Hepatocyte (in vitro differentiated cells): ENCODE results near the gene PPA1. TPM values are rescaled to one million over a fixed set of nuclear protein-coding genes. Genes with fewer than 3 reads are reported as not detected.

ENCODE experiments used
- DNase-seq: peaks from one replicate; pipeline ENCODE4 v3.0.0-alpha.2; 2016; ENCODE audit warnings: low spot score
- H2AFZ ChIP-seq: fragments of 200-600 bp; sonication (generic); 2 replicates; pipeline ENCODE4 v1.6.0; 2016; ENCODE audit warnings: antibody characterized with exemption, mild to moderate bottlenecking
- H3K27ac ChIP-seq: fragments of 200-600 bp; sonication (generic); 2 replicates; pipeline ENCODE4 v1.5.1; 2016; ENCODE audit warnings: mild to moderate bottlenecking
- H3K27me3 ChIP-seq: fragments of 200-600 bp; sonication (generic); 2 replicates; pipeline ENCODE4 v1.6.1; 2016
- H3K36me3 ChIP-seq: fragments of 200-600 bp; sonication (generic); replicated peaks from 2 replicates; pipeline ENCODE4 v1.5.1; 2016; ENCODE audit warnings: low read depth; ENCODE audit not compliant: insufficient read depth
- H3K4me1 ChIP-seq: fragments of 200-600 bp; sonication (generic); 2 replicates; pipeline ENCODE4 v1.5.1; 2016; ENCODE audit warnings: mild to moderate bottlenecking, moderate library complexity; ENCODE audit not compliant: insufficient read depth
- H3K4me2 ChIP-seq: fragments of 200-600 bp; sonication (generic); 2 replicates; pipeline ENCODE4 v1.6.0; 2016
- H3K4me3 ChIP-seq: fragments of 200-600 bp; sonication (generic); 2 replicates; pipeline ENCODE4 v1.5.1; 2016; ENCODE audit warnings: mild to moderate bottlenecking
- H3K79me2 ChIP-seq: fragments of 200-600 bp; sonication (generic); 2 replicates; pipeline ENCODE4 v1.6.0; 2017; ENCODE audit warnings: mild to moderate bottlenecking
- H3K9me2 ChIP-seq: fragments of 200-600 bp; sonication (generic); replicated peaks from 2 replicates; pipeline ENCODE4 v1.6.0; 2017; ENCODE audit warnings: mild to moderate bottlenecking; ENCODE audit not compliant: insufficient read depth
- H3K9me3 ChIP-seq: fragments of 200-600 bp; sonication (generic); 2 replicates; pipeline ENCODE4 v1.5.1; 2016; ENCODE audit warnings: low read depth, mild to moderate bottlenecking
- H4K20me1 ChIP-seq: fragments of 200-600 bp; sonication (generic); 2 replicates; pipeline ENCODE4 v1.6.0; 2016; ENCODE audit warnings: mild to moderate bottlenecking; ENCODE audit not compliant: insufficient read depth, poor library complexity, severe bottlenecking
- EZH2 ChIP-seq: fragments of 200-600 bp; sonication (generic); IDR thresholded peaks from 2 replicates; pipeline ENCODE4 v1.6.1; 2016; ENCODE audit warnings: antibody characterized with exemption, mild to moderate bottlenecking, borderline replicate concordance
- EZH2phosphoT487 ChIP-seq: fragments of 200-600 bp; sonication (generic); IDR thresholded peaks from one replicate; pipeline ENCODE4 v1.6.1; 2018; ENCODE audit warnings: antibody characterized with exemption, mild to moderate bottlenecking, low read depth, moderate library complexity; ENCODE audit not compliant: unreplicated experiment, severe bottlenecking
- WGBS: methylation state at CpG from one replicate; pipeline ENCODE4 v1.1.6; 2016; ENCODE audit warnings: low lambda C conversion rate; ENCODE audit errors: missing lambda C conversion rate; 5-methylcytosine and 5-hydroxymethylcytosine counted together
- polyA plus RNA-seq: library from polyadenylated mRNA; unstranded; fragments of >200 nt; fragmentation: Nextera tagmentation; extraction: Ambion mirVana; gene quantifications from 2 replicates; pipeline ENCODE4 v1.2.1, GENCODE V29; 2016
- total RNA-seq: library from RNA; depleted of rRNA; stranded (reverse); fragments of >200 nt; gene quantifications from 2 replicates; pipeline ENCODE4 v1.2.3, GENCODE V29; 2014
- TF ChIP-seq, protein P1 (sequence below): fragments of 200-600 bp; sonication (generic); IDR thresholded peaks from 2 replicates; pipeline ENCODE4 v1.5.1; 2016; ENCODE audit warnings: antibody characterized with exemption, mild to moderate bottlenecking; ENCODE audit not compliant: poor library complexity

The PPA1 gene
- total and polyA plus RNA-seq, 2 experiments from 2014 or later = 131 to 156 TPM

DNA sequence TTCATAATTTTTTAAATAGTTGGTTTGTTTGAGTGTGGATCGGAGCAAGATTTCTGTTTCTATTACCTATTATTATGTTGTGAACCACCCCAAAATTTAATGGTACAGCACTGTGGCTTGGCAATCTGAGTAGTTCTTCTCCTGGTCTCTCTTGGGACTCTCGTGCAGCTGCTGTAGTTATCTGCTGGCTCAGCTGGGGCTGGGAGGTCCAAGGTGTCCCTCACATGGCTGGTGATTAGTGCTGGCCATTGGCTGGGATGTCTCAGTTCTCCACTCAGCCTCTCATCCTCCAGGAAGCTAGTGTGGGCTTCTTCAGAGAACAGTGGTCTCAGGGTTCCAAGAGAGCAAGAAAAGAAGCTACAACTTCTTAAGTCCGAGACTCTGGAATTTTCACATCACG, 35.1 kb upstream of the PPA1 start:
- no peaks in the 10 kb centered on the region for H4K20me1 ChIP-seq
- TF ChIP-seq, protein P1, sequence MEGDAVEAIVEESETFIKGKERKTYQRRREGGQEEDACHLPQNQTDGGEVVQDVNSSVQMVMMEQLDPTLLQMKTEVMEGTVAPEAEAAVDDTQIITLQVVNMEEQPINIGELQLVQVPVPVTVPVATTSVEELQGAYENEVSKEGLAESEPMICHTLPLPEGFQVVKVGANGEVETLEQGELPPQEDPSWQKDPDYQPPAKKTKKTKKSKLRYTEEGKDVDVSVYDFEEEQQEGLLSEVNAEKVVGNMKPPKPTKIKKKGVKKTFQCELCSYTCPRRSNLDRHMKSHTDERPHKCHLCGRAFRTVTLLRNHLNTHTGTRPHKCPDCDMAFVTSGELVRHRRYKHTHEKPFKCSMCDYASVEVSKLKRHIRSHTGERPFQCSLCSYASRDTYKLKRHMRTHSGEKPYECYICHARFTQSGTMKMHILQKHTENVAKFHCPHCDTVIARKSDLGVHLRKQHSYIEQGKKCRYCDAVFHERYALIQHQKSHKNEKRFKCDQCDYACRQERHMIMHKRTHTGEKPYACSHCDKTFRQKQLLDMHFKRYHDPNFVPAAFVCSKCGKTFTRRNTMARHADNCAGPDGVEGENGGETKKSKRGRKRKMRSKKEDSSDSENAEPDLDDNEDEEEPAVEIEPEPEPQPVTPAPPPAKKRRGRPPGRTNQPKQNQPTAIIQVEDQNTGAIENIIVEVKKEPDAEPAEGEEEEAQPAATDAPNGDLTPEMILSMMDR = no peak
- no peak for TF ChIP-seq EZH2
- TF ChIP-seq EZH2phosphoT487 = no peak
- H3K4me3 ChIP-seq = no peak overlapping the region
- H3K9me2 ChIP-seq = no peaks in the 10 kb centered on the region
- H3K27ac ChIP-seq = no peak overlapping the region
- H3K9me3 ChIP-seq = no peaks in the 10 kb centered on the region
- H3K79me2 ChIP-seq = no peaks in the 10 kb centered on the region
- 90% methylated on average over 4 of the region's 4 CpGs for WGBS
- no peak overlapping the region for H2AFZ ChIP-seq
- no peaks in the 10 kb centered on the region for H3K4me1 ChIP-seq
- no peaks in the 10 kb centered on the region for H3K27me3 ChIP-seq
- no peaks in the 10 kb centered on the region for H3K36me3 ChIP-seq
- H3K4me2 ChIP-seq = no peak overlapping the region
- no peak for DNase-seq

DNA sequence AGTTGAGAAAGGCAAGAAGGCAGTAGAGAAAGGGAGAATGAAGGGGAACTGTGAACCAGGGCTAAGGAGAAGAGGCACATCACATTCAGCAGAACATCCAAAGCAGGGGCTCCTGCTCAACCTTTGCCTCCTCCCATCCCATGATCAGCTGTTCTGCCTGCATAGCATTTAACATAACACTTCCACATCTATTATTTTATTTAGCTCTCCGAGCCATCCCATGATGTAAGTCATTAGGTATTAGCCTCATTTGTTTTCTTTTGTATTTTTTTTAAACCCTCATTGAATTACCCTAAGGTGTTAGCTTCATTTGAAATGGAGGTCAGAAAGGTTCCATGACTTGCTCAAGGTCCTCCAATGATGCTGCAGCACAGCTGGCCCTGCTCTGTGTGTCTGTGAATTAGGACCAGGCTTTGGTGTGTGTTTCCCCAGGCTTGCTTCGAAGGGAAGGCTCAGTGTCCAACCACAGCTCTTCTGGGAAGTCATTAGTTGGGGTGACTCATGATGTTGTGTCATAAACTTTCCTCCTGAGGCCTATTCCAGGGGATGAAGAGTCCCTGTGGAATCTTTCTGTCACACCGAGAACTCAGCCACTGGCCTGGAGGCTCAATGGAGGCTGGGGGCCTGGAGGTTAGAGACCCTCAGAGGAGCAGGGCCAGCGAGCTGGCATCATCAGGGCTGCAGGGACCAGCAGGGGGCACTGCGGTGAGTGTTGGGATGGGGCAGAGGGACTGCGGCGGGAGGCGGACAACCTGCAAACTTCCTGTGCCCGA, 34.1 kb upstream of the PPA1 start:
- Histone ChIP-seq H3K9me2 (no peaks in the 10 kb centered on the region), H3K4me1 (no peaks in the 10 kb centered on the region), H3K79me2 (no peaks in the 10 kb centered on the region), H3K27me3 (no peaks in the 10 kb centered on the region), H3K36me3 (no peaks in the 10 kb centered on the region), H3K9me3 (no peaks in the 10 kb centered on the region), H2AFZ (no peak overlapping the region), H3K4me3 (no peak overlapping the region), H3K4me2 (no peak overlapping the region), H4K20me1 (no peaks in the 10 kb centered on the region), H3K27ac (peak overlapping the region; percentile 5)
- TF ChIP-seq, protein P1 = peak; percentile 23
- TF ChIP-seq EZH2 (no peak), EZH2phosphoT487 (no peak)
- peak; percentile 76 for DNase-seq
- WGBS = 61% methylated on average over 9 of the region's 9 CpGs

DNA sequence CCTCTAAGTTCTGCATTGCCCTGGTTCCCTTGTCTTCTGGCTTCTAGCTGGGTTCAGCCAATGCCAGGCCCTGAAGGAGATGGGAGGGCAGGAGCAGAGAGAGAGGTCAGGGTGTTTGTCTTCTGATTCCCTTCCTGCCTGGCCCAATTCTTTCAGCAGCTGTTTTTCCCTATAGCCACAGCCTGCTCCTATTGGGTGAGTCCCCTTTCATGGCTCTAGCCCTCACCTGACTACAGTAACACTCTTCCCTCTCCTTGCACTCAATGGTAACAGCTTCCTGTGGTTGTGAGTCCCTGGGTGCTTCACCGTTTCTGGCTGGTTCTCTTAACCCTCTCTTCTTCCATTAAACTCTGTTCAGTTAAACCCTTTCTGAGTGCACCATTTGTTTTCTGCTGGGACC, 33.5 kb upstream of the PPA1 start:
- no peaks in the 10 kb centered on the region for H3K9me3 ChIP-seq
- no peaks in the 10 kb centered on the region for H3K36me3 ChIP-seq
- TF ChIP-seq EZH2phosphoT487 (no peak), EZH2 (no peak)
- TF ChIP-seq, protein P1 = no peak
- H3K27ac ChIP-seq = peak overlapping the region; percentile 5
- no peaks in the 10 kb centered on the region for H4K20me1 ChIP-seq
- no peak overlapping the region for H2AFZ ChIP-seq
- no peaks in the 10 kb centered on the region for H3K4me1 ChIP-seq
- no peak for DNase-seq
- no peaks in the 10 kb centered on the region for H3K9me2 ChIP-seq
- H3K79me2 ChIP-seq = no peaks in the 10 kb centered on the region
- H3K4me3 ChIP-seq = no peak overlapping the region
- H3K4me2 ChIP-seq = no peak overlapping the region
- WGBS = 83% methylated on average over 1 of the region's 1 CpG
- no peaks in the 10 kb centered on the region for H3K27me3 ChIP-seq
